CD8-positive, alpha-beta memory T cell (primary cell): Measurements from ENCODE around the gene TMEM40. TPM values are rescaled to one million over a fixed set of nuclear protein-coding genes. Genes with fewer than 3 reads are reported as not detected.

ENCODE experiments used
- CTCF ChIA-PET: fragments of 350-600 bp; sonication (Branson Sonifier 250); formaldehyde crosslinking; loops from one replicate; lab custom pipeline; 2021; ENCODE audit warnings: antibody characterized with exemption; lab: Charles Lee
- POLR2A ChIA-PET: fragments of 350-600 bp; sonication (Branson Sonifier 250); formaldehyde crosslinking; loops from one replicate; lab custom pipeline; 2021; ENCODE audit warnings: antibody characterized with exemption; lab: Charles Lee
- DNase-seq, 5 donors: peaks; one replicate each; pipeline versions ENCODE4 v3.0.0 to v3.0.0-alpha.2; 2020 to 2022; ENCODE audit warnings: mixed read lengths in 1 of 5
- H3K27ac ChIP-seq: one replicate; pipeline ENCODE4 v1.7.0; 2013; ENCODE audit warnings: low read depth, mild to moderate bottlenecking, low read length, moderate library complexity
- H3K27me3 ChIP-seq: 2 replicates; pipeline ENCODE4 v1.7.0; 2013; ENCODE audit warnings: low read length, mild to moderate bottlenecking; ENCODE audit not compliant: insufficient read depth, poor library complexity, severe bottlenecking
- H3K36me3 ChIP-seq: 2 replicates; pipeline ENCODE4 v1.7.0; 2013; ENCODE audit warnings: mild to moderate bottlenecking, low read length, moderate library complexity; ENCODE audit not compliant: insufficient read depth
- H3K4me1 ChIP-seq: 2 replicates; pipeline ENCODE4 v1.7.0; 2013; ENCODE audit warnings: mild to moderate bottlenecking, low read length, moderate library complexity; ENCODE audit not compliant: insufficient read depth
- H3K4me3 ChIP-seq: 2 replicates; pipeline ENCODE4 v1.7.0; 2013; ENCODE audit warnings: mild to moderate bottlenecking, low read length
- H3K9me3 ChIP-seq: 2 replicates; pipeline ENCODE4 v1.7.0; 2013; ENCODE audit warnings: mild to moderate bottlenecking, low read length
- H3K27ac Mint-ChIP-seq, 8 donors: one replicate each; pipeline ENCODE4 v1.8.0; 2020 to 2021; ENCODE audit warnings: mixed read lengths in 8 of 8, mild to moderate bottlenecking in 6 of 8, inconsistent platforms in 3 of 8, moderate library complexity in 3 of 8
- H3K27me3 Mint-ChIP-seq, 2 donors: one replicate each; pipeline ENCODE4 v1.8.0; 2020 to 2021; ENCODE audit warnings: mixed read lengths in 2 of 2, mild to moderate bottlenecking in 1 of 2, moderate library complexity in 1 of 2
- H3K36me3 Mint-ChIP-seq, 3 donors: one replicate each; pipeline ENCODE4 v1.8.0; 2020 to 2021; ENCODE audit warnings: mixed read lengths in 3 of 3, inconsistent platforms in 1 of 3, mild to moderate bottlenecking in 1 of 3
- H3K4me1 Mint-ChIP-seq, 3 donors: one replicate each; pipeline ENCODE4 v1.8.0; 2020 to 2021; ENCODE audit warnings: mixed read lengths in 3 of 3, inconsistent platforms in 1 of 3, mild to moderate bottlenecking in 1 of 3
- H3K4me3 Mint-ChIP-seq, 7 donors: one replicate each; pipeline ENCODE4 v1.8.0; 2020 to 2021; ENCODE audit warnings: mixed read lengths in 7 of 7, mild to moderate bottlenecking in 6 of 7, moderate library complexity in 4 of 7, inconsistent platforms in 2 of 7
- H3K9me3 Mint-ChIP-seq, 5 donors: one replicate each; pipeline ENCODE4 v1.8.0; 2020 to 2022; ENCODE audit warnings: mixed read lengths in 5 of 5, mild to moderate bottlenecking in 3 of 5, moderate library complexity in 2 of 5, inconsistent platforms in 1 of 5
- polyA plus RNA-seq: library from polyadenylated mRNA; unstranded; fragments of 300-500 nt; fragmentation: Illumina TruSeq; gene quantifications from one replicate; pipeline ENCODE4 v1.2.3, GENCODE V29; 2021
- total RNA-seq, 2 experiments: library from RNA; stranded (reverse); gene quantifications; one replicate each; pipeline ENCODE4 v1.2.3, GENCODE V29; 2021

TMEM40 gene
- total and polyA plus RNA-seq, 3 experiments from 2014 or later: not detected

DNA sequence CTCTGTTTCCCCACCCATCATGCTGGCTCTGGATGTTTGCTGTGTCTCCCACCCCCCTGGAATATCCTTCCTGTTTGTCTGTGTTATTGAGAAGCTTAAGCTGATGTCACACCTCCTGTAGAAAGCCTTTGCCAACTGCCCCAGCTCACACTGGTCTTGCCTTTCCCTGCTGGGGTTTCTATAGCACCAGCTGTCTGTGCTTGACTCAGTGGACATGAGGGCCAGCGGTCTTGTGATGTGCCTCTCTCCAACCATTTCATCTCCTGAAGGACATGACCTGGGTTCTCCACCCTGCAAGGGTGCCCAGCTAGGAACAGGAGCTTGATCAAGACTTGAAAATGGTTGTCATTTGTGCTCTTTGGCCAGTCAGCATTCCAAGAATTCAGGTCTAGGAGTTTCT lies 14.7 kb downstream of the TMEM40 start:
- no peaks in the 10 kb centered on the region for H3K9me3 Mint-ChIP-seq
- Histone ChIP-seq H3K27me3 (no peaks in the 10 kb centered on the region), H3K4me3 (no peak overlapping the region), H3K9me3 (no peaks in the 10 kb centered on the region), H3K4me1 (no peaks in the 10 kb centered on the region), H3K36me3 (no peaks in the 10 kb centered on the region), H3K27ac (no peak overlapping the region)
- H3K27ac Mint-ChIP-seq: no peak overlapping the region
- no peak overlapping the region for H3K4me3 Mint-ChIP-seq
- CTCF ChIA-PET: no interaction called here
- no peaks in the 10 kb centered on the region for H3K36me3 Mint-ChIP-seq
- H3K27me3 Mint-ChIP-seq: peaks cover 16 to 37% of the 10 kb centered on the region in 2 donors
- POLR2A ChIA-PET: no interaction called here
- DNase-seq: no peak
- no peaks in the 10 kb centered on the region for H3K4me1 Mint-ChIP-seq

DNA sequence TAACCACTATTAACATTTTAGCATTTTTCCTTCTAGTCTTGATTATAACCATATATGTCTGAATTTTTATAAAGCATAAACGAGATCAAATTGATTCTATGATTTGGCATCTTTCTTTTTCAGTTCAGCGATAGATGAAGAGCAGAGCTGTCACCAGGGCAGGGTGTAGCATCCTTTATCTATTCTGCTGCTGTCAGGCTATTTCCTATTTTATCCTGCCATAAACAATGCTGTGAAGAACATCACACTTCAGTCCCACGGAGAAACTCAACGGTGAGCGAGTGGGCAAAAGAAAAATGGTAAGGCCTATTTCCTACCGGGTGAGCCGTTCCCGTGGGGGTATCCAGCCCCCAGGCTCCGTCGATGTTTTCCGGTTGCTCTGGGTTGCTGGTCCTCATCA lies 15.5 kb downstream of the TMEM40 start:
- H3K36me3 ChIP-seq: no peaks in the 10 kb centered on the region
- DNase-seq: no peak
- ChIA-PET POLR2A (no interaction called here), CTCF (no interaction called here)
- H3K4me3 Mint-ChIP-seq: no peak overlapping the region
- H3K36me3 Mint-ChIP-seq: no peaks in the 10 kb centered on the region
- no peak overlapping the region for H3K4me3 ChIP-seq
- H3K27ac ChIP-seq: no peak overlapping the region
- H3K27me3 ChIP-seq: no peaks in the 10 kb centered on the region
- peaks cover 16 to 37% of the 10 kb centered on the region in 2 donors for H3K27me3 Mint-ChIP-seq
- H3K9me3 Mint-ChIP-seq: no peaks in the 10 kb centered on the region
- H3K27ac Mint-ChIP-seq: no peak overlapping the region
- no peaks in the 10 kb centered on the region for H3K4me1 ChIP-seq
- H3K9me3 ChIP-seq: no peaks in the 10 kb centered on the region
- H3K4me1 Mint-ChIP-seq: no peaks in the 10 kb centered on the region

DNA sequence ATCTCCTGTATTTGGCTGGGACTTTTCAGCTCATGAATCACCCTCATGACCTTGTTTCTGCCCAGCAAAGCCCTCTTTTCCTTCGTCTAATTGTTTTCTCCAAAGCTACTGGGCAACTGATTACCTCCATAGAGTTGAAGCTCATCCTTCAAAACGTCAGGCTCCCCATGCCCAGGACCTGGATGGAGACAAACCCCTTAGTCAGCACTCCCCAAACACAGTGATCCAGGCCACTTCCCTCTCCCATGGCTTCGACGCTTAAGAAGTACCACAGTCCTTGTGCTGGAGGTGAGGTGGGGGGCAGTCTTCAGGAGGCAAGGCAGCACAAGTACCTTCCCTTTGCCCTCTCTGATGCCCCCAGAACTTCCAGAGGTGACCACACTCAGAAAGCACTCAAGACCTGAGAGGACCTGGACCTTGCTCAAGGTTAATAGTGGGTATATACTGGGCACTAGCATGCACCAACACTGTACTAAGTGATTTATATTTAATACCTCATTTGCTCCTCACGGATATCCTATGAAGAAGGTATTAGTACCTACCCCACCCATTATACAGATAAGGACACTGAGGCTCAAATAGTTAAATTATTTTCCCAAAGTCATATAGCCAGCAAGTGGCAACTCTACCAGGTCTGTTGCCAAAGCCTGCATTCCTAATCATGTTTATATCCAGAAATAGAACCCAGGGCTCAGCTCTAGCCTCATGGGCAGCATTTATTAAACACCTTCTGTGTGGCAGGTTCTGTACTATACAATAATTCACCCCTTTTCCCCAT lies 16.5 kb downstream of the TMEM40 start:
- no peaks in the 10 kb centered on the region for H3K4me1 ChIP-seq
- peak overlapping the region in 1 of 8 donors; percentile 33 for H3K27ac Mint-ChIP-seq
- no peaks in the 10 kb centered on the region for H3K36me3 ChIP-seq
- H3K4me3 ChIP-seq: no peak overlapping the region
- CTCF ChIA-PET: no interaction called here
- no peaks in the 10 kb centered on the region for H3K4me1 Mint-ChIP-seq
- no peak overlapping the region for H3K4me3 Mint-ChIP-seq
- H3K27ac ChIP-seq: no peak overlapping the region
- POLR2A ChIA-PET: no interaction called here
- no peaks in the 10 kb centered on the region for H3K9me3 ChIP-seq
- H3K27me3 ChIP-seq: no peaks in the 10 kb centered on the region
- peaks cover 16 to 41% of the 10 kb centered on the region in 2 donors for H3K27me3 Mint-ChIP-seq
- no peaks in the 10 kb centered on the region for H3K36me3 Mint-ChIP-seq
- DNase-seq: no peak
- no peaks in the 10 kb centered on the region for H3K9me3 Mint-ChIP-seq

DNA sequence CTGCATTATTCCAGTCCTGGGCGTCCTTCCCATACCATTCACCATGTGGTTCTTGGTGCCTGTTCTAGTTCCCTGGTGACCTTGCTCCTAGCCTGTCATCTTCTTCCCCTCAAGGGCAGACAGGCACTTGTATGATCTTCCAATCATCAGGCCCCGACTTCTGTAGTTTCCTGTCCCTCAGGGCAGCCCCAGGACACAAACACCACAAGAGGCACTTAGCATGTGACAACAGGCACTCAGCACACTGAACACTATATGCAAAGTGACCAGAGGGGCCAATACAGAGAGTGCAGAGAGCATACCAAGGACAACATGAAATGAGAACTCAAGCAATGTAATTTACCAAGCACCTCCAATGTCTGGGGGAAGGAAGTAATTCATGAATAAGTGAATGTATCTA lies 17.9 kb downstream of the TMEM40 start:
- Mint-ChIP-seq H3K27ac (no peak overlapping the region), H3K27me3 (peaks cover 7 to 32% of the 10 kb centered on the region in 2 donors)
- no peak for DNase-seq

DNA sequence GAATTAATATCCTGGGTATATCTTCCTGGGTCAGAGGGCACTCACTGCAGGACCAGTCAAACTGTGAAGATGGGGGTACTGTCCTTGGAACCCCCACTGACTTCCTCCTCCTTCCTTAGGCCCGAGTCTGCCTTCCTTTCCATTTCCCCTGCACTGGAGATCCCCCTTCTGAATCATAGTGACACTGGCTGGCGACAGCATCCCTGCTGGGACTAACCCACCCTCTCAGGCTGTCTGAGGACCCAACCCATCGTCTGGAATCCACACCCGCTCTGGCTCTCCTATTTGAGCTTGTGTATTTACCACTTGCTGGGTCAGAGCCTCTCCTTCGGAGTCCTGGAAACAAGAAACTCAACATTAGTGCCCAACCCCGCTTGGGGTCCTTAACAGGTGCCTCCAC lies 21.2 kb downstream of the TMEM40 start:
- POLR2A ChIA-PET: no interaction called here

More for the DNA sequence above, 17.9 kb downstream of the TMEM40 start:
- H3K4me1 ChIP-seq: no peaks in the 10 kb centered on the region
- POLR2A ChIA-PET: no interaction called here
- H3K27me3 ChIP-seq: no peaks in the 10 kb centered on the region
- no peak overlapping the region for H3K4me3 ChIP-seq
- Mint-ChIP-seq H3K9me3 (no peaks in the 10 kb centered on the region), H3K4me1 (no peaks in the 10 kb centered on the region), H3K4me3 (no peak overlapping the region), H3K36me3 (no peaks in the 10 kb centered on the region)
- H3K27ac ChIP-seq: no peak overlapping the region
- CTCF ChIA-PET: interaction anchor here (1.0 kb wide), 1 partner anchor 47 kb away, joined by 3 read pairs; no protein-coding TSS in a partner anchor
- H3K9me3 ChIP-seq: no peaks in the 10 kb centered on the region
- no peaks in the 10 kb centered on the region for H3K36me3 ChIP-seq

DNA sequence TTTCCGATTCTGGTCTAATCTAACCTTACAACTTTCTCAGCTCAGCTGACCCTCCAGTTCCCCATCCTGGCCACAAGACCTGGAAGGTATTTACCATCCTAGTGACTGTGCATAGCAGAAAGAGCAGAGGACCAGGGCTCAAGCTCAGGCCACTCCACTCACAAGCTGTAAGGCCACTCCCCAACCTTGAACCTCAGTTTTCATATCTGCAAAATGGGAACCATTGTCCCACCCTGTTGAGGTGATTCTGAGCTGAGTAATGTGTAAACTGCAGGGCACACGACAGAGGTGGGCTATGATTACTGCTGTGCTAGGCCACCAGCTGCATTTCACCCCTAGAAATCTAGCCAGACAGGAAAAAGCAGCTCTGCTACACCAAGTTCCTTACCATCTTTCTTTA lies 21.7 kb downstream of the TMEM40 start:
- Histone ChIP-seq H3K36me3 (no peaks in the 10 kb centered on the region), H3K9me3 (no peaks in the 10 kb centered on the region), H3K4me1 (no peaks in the 10 kb centered on the region), H3K4me3 (no peak overlapping the region), H3K27ac (no peak overlapping the region), H3K27me3 (no peaks in the 10 kb centered on the region)
- Mint-ChIP-seq H3K4me3 (no peak overlapping the region), H3K4me1 (no peaks in the 10 kb centered on the region), H3K27me3 (peaks cover 4 to 22% of the 10 kb centered on the region in 2 donors), H3K27ac (no peak overlapping the region), H3K36me3 (no peaks in the 10 kb centered on the region), H3K9me3 (no peaks in the 10 kb centered on the region)
- DNase-seq: no peak
- ChIA-PET POLR2A (no interaction called here), CTCF (interaction anchor here (0.6 kb wide), 1 partner anchor 30 kb away, joined by 3 read pairs; no protein-coding TSS in a partner anchor)

More for the DNA sequence above, 21.2 kb downstream of the TMEM40 start:
- H3K36me3 Mint-ChIP-seq: no peaks in the 10 kb centered on the region
- H3K27me3 Mint-ChIP-seq: peaks cover 7 to 24% of the 10 kb centered on the region in 2 donors
- Histone ChIP-seq H3K36me3 (no peaks in the 10 kb centered on the region), H3K27me3 (no peaks in the 10 kb centered on the region), H3K4me1 (no peaks in the 10 kb centered on the region), H3K27ac (no peak overlapping the region), H3K4me3 (no peak overlapping the region), H3K9me3 (no peaks in the 10 kb centered on the region)
- no peak for DNase-seq
- no peaks in the 10 kb centered on the region for H3K9me3 Mint-ChIP-seq
- H3K4me3 Mint-ChIP-seq: no peak overlapping the region
- CTCF ChIA-PET: no interaction called here
- peak overlapping the region in 1 of 8 donors; percentile 43 for H3K27ac Mint-ChIP-seq
- H3K4me1 Mint-ChIP-seq: no peaks in the 10 kb centered on the region

DNA sequence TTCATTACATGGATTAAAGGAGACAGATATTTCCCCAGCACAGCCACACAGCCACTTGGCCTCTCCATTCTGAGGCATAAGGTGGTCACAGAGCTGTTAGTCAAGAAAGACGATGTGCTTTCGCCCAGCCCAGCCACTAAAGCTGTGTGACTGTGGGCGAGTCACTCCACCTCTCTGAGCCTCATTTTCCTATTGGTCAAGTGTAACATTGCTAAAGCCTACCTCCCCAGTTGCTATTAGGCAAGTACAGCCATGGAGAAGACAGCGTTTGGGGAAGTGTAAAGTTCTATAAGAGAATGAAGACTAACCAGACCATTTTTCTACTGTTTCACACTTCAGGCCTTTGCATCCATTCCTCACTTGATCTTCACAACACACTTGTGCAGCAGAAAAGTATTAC lies 24.1 kb downstream of the TMEM40 start:
- Histone ChIP-seq H3K36me3 (no peaks in the 10 kb centered on the region), H3K27me3 (no peaks in the 10 kb centered on the region), H3K4me1 (no peaks in the 10 kb centered on the region), H3K9me3 (no peaks in the 10 kb centered on the region), H3K27ac (no peak overlapping the region), H3K4me3 (no peak overlapping the region)
- no peak overlapping the region for H3K4me3 Mint-ChIP-seq
- ChIA-PET CTCF (interaction anchor here (1.5 kb wide), 1 partner anchor 15 kb away, joined by 6 read pairs; no protein-coding TSS in a partner anchor), POLR2A (no interaction called here)
- DNase-seq: no peak
- peaks cover 0 to 2% (median 0%) of the 10 kb centered on the region in 5 donors for H3K9me3 Mint-ChIP-seq
- no peaks in the 10 kb centered on the region for H3K4me1 Mint-ChIP-seq
- H3K36me3 Mint-ChIP-seq: no peaks in the 10 kb centered on the region
- H3K27me3 Mint-ChIP-seq: peaks cover 0 to 17% of the 10 kb centered on the region in 2 donors
- H3K27ac Mint-ChIP-seq: no peak overlapping the region

DNA sequence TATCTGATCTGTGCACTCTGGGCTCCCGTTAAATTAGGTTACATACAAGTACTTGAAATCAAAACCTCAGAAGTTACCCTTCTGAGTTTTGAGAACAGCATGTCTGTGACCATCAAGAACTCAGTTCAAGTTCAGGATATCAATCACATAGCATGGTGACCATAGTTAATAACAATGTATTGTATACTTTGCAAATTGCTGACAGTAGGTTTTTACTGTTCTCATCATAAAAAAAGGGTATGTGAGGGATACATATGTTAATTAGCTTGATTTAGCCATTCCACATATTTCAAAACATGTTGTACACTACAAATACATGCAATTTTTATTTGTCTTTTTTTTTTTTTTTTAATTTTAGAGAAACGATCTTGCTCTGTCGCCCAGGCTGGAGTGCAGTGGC lies 25.5 kb downstream of the TMEM40 start:
- CTCF ChIA-PET: interaction anchor here (1.5 kb wide), 1 partner anchor 14 kb away, joined by 6 read pairs; no protein-coding TSS in a partner anchor
- POLR2A ChIA-PET: no interaction called here
- H3K4me1 Mint-ChIP-seq: no peaks in the 10 kb centered on the region

More for the DNA sequence above, 25.5 kb downstream of the TMEM40 start:
- no peak for DNase-seq
- H3K36me3 Mint-ChIP-seq: no peaks in the 10 kb centered on the region
- H3K27me3 Mint-ChIP-seq: peaks cover 0 to 17% of the 10 kb centered on the region in 2 donors
- H3K9me3 Mint-ChIP-seq: peaks cover 0 to 2% (median 0%) of the 10 kb centered on the region in 5 donors
- no peaks in the 10 kb centered on the region for H3K4me1 ChIP-seq
- no peaks in the 10 kb centered on the region for H3K36me3 ChIP-seq
- H3K4me3 ChIP-seq: no peak overlapping the region
- no peaks in the 10 kb centered on the region for H3K9me3 ChIP-seq
- no peak overlapping the region for H3K27ac ChIP-seq
- H3K4me3 Mint-ChIP-seq: no peak overlapping the region
- no peaks in the 10 kb centered on the region for H3K27me3 ChIP-seq
- H3K27ac Mint-ChIP-seq: no peak overlapping the region
